HFF-Myc (cell line): ENCODE results near the gene ABCC5.

Experiments used
- DNase-seq: peaks from one replicate; pipeline ENCODE4 v3.0.0-alpha.2; 2011; ENCODE audit warnings: low read depth; ENCODE audit errors: extremely low read depth
- H3K4me3 ChIP-seq: replicated peaks from 2 replicates; pipeline ENCODE4 v1.5.1; 2011; ENCODE audit warnings: low read depth, mild to moderate bottlenecking, control low read depth, low read length
- CTCF ChIP-seq: IDR thresholded peaks from 2 replicates; pipeline ENCODE4 v1.5.1; 2012; ENCODE audit warnings: mild to moderate bottlenecking, low read depth, low read length, control low read depth; ENCODE audit errors: missing control alignments

Gene ABCC5

GRCh38 chr3:183988216-183988790 is 29.4 kb downstream of the ABCC5 start:
- DNase-seq, result no peak
- no peak overlapping the region for H3K4me3 ChIP-seq
- TF ChIP-seq CTCF, result no peak

GRCh38 chr3:183987000-183987600 is 30.6 kb downstream of the ABCC5 start:
- TF ChIP-seq CTCF, result no peak
- no peak overlapping the region for H3K4me3 ChIP-seq
- DNase-seq, result no peak

- TF ChIP-seq CTCF, result no peak
- H3K4me3 ChIP-seq, result no peak overlapping the region
- DNase-seq, result no peak
Measured at GRCh38 chr3:183984749-183985729, 32.6 kb downstream of the ABCC5 start.

GRCh38 chr3:183984127-183984740 is 33.5 kb downstream of the ABCC5 start:
- H3K4me3 ChIP-seq, result no peak overlapping the region
- DNase-seq, result no peak
- TF ChIP-seq CTCF, result no peak

- H3K4me3 ChIP-seq, result no peak overlapping the region
- no peak for TF ChIP-seq CTCF
- DNase-seq, result no peak
Measured at GRCh38 chr3:183981990-183982644, 35.6 kb downstream of the ABCC5 start.

GRCh38 chr3:183980403-183980802 is 37.3 kb downstream of the ABCC5 start:
- no peak for DNase-seq
- no peak overlapping the region for H3K4me3 ChIP-seq
- TF ChIP-seq CTCF, result no peak
